ENCODE results near the gene OTOS.

Gene OTOS

DNA sequence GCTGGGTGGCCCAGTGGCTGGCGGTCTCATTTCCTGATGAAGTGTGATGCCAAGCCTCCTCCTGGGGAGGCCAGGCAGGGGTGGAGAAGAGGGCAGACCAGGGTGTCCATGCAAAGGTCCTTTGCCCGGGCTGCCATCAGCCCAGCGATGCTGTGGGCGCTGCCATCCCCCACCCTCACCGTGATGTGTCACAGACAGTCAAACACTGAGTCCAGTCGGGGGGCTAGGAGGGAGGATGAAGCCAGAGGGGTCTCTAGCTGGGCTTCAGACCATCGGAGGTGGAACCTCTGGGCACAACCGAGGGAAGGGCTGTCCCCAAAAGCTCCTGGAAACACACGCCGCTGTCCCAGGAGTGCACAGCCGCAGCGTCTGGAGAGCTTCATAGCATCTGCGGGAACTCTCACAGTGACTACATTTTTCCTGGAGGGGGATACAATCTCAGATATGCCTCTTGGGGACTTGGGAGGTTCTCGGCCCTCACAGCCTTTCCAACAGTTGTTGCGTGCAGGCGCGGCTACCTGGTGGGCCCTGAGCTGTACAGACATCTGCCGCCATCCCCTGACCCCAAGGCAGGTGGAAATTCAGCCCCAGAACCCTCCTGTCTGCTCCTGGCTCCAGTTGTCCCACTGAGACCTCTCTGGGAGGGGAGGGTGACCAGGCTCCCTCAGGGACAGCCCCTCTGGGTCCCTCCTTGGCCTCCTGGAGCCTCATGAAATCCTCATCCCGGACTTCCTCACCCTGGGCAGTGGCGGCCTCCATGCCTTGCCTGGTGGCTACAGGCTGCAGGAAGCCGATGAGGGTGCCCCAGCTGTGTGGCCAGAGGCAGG lies 26.5 kb upstream of the OTOS start:
- DNase-seq: no peak

DNA sequence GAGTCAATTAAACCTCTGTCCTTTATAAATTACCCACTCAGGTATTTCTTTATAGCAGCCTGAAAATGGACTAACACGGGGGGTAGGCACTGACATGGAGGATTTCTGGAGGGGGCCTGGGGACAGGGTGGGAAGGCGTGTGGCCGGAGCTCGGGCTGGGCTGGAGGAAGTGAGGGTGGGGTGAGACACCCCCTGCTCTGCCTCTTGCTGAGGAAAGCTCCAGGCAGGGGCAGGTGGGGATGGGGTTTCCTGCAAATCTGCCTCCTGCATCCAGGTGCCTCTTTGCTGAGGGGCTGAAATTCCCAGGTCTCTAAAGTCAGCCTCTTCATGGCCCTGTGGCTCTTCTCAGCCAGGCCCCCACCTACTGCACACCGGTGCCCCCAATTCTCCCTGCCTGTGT lies 25.7 kb upstream of the OTOS start:
- DNase-seq: no peak

DNA sequence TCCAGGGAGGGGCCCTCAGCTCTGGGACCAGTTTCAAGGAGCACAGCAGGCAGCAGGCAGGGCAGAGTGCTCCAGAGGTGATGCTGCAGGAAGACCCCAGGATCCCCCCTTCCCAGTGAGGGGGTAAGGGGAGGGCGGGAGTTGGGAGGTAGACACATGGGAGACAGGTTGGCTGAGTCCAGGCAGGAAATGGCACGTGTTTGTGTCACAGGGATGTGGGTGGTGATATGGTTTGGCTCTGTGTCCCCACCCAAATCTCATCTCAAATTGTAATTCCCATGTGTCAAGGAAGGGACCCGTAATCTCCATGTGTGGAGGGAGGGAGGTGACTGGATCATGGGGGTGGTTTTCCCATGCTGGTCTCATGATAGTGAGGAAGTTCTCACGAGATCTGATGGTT lies 25.2 kb upstream of the OTOS start:
- DNase-seq: no peak

DNA sequence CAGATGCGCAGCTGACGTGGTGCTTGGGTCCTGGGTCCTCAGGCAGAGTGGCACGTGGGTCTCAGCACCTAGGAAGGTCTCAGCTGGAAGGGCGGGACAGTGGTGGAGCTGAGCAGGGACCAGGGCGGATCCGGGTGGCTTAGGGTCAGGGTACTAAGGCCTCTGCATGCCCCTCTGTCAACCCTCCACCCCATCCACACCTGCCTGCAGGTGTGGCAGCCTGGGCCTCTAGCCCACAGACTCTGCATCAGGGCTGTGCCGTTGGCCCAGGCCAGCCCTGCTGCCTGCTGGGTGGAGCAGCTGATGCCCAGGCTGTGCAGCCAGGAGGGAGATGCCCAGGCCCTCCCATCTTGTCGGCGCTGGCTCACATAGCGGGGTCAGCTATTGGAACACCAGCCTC lies 24.6 kb upstream of the OTOS start:
- DNase-seq: no peak

DNA sequence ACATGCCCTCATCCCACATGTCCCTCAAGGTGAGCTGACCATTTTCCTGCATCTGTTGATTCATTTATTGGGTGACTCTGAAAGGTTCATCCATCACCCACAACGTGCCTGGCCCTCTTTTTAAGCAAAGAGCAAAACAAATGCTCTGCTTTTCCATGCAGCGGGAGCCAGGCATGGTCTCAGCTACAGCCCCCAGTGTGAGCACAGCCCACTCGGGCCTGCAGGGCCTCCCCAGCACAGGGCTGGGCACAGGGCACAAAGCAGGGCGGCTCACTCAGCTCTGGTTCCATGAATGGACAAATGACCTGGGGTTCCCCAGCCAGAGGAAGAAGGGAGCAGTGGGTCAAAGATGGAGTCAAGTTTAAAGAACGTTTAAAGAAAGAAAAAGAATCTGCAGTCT lies 24.1 kb upstream of the OTOS start:
- DNase-seq: no peak

DNA sequence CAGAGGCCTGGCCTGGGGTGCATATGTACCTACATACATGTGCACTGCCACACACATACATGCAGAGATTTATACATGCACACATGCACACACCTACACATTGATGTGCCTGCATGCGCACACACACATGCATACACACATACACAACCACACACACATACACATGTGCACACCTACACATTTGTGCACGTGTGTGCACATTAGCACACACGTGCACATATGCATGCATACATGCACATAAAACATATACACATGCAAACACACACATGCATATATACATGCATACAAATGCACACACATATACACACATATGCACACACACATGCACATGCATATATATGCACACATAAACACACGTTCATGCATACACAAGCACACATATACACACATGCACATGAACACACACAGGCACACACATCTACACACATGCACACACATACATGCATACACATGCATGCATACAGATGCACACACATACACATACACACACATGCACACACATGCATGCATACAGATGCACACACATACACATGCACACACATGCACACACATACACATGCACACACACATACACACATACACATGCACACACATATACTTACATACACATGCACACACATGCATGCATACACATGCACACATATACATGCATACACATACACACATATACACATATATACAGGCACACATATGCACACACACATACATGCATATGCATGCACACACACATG lies 23.6 kb upstream of the OTOS start:
- no peak for DNase-seq

DNA sequence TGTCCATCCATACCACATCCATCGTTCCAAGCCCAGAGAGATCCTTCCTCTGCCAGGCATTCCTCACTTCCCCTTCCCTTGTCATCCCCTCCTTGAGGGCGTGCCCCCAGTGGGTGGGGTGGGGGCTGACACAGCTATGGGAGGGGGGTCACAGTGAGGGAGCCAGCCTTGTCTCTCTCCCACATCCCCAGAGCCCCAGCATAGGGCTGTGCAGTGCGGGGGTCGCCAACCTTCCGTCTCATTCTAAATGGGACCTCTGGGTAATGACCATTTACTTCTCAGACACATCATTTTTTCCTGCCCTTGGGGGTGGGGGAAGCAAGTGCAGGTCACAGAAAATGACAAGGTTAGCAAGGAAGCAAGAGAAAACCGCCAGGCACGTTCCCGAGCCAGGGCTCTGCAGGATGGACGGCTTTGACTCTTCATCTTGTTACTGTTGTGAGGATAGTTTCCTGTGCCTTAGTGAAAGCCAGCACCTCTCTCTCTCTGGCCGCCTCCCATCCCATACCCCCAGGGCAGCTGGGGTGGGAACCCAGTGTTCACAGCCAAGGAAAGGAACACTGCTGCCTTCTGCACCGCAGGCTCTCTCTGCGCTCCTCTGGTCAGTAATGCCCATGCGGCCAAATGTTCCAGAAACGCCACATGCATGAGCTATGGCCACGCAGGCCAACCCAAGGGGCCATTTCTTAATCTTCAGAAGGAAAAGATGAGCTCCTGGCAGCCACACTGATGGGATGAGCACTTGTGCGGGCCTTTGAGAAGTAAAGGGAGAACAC lies 22.7 kb upstream of the OTOS start:
- no peak for DNase-seq

DNA sequence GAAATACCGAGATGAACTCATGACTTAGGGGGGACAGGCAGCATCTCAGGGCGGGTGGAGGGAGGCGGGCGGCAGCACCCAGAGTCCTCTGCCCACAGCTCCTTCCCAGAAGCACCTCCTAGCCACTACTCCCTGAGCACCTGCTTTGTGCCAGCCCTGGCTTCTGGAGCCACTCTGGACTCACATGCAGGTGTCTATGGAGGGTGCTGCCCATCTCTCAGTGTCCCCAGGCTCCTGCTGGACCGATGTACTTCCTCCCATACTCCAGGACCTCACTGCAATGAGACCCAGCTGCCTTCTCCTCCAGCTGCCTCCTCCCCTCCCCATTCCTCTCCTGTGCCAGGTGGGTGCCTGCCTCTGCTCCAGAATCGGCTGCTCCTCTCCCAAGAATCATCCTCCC lies 22.1 kb upstream of the OTOS start:
- DNase-seq: no peak

DNA sequence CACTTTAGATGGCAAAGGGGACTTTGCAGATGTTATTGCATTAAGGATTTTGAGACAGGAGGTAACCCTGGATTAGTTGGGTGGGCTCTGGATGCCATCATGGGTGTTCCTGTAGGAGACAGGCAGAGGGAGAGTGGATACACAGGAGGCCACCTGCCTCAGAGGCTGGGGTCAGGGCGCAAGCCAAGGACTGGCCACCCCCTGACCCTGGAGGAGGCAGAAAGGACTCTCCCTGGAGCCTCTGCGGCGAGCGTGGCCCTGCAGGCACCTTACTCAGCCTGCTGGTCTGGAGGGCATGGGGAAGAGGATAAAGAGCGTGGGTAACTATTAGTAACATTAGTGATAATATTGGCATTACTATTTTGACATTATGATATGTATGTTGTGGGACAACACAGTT lies 21.6 kb upstream of the OTOS start:
- DNase-seq: no peak

DNA sequence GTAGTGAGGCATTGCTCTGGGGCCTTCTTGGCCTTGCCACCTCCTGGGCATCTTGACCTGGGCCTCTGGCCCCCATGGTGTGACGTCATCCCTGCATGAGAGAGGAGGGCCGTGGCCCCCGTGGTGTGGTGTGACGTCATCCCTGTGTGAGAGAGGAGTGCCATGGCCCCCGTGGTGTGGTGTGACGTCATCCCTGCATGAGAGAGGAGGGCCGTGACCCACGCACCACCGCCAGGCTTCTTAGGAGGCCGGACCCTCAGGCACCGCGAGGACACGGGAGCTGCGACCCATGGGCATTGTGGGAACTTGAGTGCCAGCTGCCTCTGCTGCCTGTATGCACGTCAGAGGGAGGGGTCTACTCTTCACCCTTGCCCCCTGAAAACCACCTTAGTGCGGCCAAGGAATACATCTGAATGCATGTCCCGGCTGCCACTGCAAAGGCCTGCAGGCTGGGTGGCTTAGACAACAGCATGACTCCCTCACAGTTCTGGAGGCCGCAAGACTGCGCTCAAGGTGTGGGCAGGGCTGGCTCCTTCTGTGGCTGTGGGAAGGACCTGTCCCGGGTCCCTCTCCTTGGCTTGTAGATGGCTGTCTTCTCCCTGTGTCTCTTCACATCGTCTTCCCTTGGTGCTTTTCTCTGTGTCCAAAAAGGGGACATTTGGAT lies 20.8 kb upstream of the OTOS start:
- DNase-seq: no peak

DNA sequence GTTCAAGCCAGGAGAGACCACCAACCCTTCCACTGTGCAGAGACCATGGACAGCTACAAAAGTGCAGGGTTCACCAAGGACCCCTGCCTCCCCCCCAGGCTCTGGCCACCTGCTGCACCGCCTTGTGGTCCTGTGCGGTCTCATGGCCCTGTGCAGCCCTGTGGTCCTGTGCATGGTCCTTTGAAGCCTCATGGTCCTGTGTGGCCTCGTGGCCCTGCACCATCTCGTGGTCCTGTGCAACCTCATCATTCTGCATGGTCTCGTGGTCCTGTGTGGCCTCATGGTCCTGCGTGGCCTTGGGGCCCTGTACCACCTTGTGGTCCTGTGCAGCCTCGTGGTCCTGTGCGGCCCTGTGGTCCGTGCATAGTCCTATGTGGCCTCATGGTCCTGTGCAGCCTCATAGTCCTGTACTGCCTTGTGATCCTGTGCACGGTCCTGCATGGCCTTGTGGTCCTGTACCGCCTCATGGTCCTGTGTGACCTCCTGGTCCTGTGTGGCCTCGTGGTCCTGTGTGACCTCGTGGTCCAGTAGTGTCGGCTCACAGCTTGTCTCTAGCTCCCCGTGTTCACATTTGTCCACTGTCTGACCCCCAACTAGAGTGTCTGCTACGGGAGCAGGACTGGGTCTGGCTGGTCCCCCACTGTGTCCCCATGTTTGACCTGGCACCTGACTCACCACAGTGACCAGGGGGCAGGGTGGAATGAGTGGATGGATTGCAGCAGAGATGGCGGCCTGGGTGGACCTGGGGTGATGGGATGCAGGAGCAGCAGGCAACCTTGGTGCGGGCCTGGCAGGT lies 20.0 kb upstream of the OTOS start:
- no peak for DNase-seq

DNA sequence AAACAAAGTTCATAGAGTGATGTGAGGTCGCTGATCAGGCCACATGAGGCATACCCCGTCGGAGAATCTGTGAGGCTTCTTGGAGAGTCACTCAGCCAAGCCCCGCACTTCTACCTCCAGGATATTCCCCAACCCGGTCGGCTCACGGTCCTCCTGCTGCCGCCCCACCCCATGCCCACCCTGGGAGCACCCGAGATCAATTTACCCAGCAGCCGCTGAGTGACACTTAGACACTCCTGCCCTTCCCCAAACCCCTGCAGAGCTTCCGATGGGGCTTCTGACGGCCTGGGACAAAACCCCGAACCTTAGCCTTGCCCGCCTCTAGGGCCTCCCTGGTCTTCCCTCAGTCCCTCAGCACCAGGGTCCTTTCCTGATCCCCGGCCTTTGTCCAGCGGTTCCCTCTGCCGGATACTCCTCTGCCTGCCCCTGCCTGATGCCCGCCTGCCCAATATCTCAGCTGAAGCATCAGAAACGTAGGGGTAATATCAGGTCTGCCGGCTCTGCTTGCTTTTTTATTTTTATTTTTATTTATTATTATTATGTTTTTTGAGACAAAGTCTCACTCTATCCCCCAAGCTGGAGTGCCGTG lies 18.9 kb upstream of the OTOS start:
- no peak for DNase-seq

DNA sequence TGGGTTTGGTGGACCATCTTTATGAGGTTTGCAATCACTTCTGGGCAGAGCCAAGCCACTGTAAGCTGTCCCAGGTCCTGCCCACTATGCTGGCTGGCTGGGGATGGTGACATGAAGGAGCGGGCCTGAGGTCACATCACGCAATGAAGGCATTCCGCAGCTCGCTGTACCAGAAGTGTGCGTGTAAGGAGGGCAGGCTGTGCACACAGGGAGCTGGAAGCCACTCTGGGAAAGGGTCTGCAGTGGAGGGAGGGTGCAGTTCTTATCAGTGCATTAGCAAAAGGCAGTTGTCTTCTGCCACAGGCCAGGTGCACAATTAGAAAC lies 16.7 kb upstream of the OTOS start:
- DNase-seq: no peak

DNA sequence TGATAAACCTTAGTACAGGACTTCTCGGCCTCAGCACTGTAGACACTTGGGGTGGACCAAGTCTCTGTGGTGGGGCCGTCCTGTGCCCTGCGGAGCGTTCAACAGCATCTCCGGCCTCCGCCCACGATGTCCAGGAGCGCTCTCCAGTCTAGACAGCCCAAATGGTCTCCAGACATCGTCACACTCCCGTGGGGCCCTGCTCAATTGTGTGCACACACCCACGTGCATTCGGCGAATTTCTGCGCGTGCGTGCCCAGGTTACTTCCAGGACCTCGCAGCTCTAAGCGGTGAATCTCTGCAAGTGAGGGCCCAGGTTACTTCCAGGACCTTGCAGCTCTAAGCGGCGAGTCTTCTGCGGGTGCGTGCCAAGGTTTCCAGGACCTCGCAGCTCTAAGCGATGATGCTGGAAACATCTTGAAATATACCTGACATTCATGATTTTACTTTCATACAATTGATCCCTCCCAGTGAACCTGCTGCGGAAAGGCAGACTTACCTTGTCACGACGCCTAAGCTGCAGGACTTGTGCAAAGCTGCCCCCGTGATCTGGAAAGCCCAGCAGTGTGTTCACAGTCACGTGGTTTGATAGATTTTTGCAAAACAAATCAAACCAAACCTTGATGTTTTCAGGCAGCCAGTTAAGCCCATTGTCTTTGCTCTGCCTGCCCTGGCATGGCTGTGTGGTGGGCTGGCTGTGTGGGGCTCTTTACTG lies 16.1 kb upstream of the OTOS start:
- no peak for DNase-seq

DNA sequence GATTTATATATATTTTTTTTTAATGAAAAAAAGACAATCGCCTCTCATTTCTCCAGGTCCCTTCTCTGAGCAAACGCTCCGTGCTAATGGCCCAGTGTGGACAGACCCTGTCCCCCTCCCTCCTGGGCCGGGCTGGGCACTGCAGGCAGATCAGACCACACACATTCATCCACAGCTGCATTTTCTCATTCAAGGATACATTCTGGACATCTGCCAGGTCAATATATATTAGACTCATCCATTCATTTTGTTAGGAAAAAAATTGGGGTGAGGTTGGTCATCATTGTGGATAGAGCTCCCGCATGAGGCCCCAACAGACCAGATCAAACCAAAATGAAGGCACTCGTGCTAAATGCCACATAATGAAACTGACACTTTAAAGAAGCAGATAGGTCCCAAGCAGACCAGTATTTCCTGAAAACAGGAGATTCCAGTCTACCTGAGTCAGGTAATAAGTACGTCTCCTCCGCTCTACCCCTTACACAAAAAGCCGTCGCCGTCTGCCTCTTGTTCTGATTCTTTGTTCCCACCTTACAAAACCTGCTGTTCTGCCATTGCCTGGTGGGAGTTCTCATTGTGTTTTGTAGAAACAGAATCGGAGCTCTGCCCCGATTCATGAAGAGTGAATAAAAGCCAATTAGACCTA lies 15.4 kb upstream of the OTOS start:
- no peak for DNase-seq

DNA sequence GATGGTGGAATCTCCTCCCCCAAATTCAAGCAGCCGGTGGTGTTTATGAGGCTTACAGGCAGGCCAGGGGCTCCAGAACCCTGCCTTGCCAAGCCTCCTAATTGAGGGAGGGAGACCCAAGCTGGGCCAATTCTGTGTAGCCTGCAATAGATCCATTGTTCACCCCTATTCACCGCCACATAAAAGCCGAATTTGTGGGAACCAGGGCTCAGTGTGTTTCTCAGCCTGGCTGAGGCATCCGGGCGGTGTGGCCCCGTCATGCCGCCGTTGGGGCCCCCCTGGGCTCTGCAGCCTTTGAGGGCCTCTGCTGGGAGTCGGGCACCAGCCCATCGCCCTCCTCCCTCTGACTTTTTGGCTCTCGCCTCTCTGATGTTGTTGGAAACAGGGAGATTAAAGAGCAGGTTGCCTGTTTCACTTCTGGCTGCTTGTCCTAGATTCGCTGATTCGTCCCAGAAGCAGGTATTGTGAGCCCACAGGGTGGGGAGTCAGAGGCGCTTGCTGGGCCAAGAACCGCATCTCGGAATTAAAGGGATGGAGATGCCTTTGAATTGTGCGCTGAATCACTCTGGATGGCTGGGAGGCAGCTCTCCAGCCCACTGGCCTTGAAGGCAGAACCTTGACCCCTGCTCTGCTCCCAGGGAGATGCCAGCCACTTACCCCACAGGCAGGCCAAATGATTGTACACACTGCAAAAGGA lies 14.7 kb upstream of the OTOS start:
- DNase-seq: no peak

DNA sequence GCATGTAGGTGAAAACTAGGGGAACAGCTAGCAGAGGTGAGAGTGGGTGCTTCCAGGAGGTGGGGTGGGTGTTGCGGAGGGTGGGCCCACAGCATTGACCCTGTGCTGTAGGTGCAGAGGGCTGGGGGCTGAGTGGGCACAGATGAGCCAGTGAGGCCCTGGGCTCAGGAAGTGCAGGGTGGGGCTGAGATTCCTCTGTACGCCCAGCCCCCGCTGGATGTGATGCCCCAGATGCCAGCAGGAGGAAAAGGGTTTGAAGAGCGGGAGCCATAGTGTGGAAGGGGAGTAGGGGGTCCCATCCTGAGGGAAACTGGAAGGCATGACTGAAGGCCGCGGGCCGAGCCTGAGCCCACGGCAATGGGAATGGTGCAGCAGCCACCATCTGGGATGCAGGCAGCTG lies 14.1 kb upstream of the OTOS start:
- no peak for DNase-seq

DNA sequence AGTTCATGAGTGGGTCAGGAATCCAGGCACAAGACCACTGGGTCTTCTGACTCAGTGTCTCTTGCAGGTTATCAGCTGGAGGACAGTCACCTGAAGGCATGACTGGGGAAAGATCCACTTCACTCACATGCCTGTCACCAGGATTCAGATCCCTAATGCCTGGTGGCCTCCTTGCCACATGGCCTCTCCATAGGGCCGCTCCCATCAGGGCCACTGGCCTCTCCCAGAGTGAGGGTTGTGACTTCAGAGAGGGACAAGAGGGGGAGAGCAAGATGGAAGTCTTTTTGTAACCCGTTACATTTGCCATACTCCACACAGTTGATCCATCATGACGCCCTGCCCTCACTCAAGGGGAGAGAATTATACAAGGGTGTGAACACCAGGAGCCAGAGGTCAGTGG lies 13.0 kb upstream of the OTOS start:
- DNase-seq: no peak

DNA sequence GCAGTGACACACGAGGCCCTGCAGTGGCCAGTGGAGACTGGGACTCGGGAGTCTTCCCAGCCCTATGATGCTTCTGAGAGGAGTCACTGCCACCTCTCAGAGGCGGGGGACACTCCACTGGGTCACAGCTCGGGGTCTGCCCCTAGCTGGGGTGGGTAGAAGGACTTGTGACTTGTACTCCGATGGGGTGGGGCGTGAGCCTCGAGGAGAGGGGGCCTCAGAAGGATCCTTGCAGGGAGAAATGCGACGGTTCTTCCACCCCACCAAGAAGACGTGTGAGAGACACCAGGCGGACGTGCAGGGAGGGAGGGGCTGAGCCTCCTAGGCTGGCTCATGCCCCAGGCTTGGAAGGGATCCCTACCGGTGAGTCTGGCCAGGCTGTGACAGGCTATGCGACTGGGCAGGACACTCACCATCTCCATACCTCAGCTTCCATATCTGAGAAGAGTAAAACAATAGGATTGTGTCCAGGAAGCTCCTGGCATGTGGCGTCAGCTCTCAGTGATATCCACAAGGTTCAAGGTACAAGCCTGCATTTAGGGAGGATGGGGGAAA lies 11.1 kb upstream of the OTOS start:
- no peak for DNase-seq

All from NCI-H1105 (cell line).